H9 (cell line): Measurements from ENCODE around the gene FAM240A. TPM values are rescaled to one million over a fixed set of nuclear protein-coding genes. Genes with fewer than 3 reads are reported as not detected.

Experiments used
- DNase-seq: peaks from one replicate; pipeline ENCODE4 v3.0.0-alpha.2; 2017
- H2AFZ ChIP-seq: one replicate; pipeline ENCODE4 v1.6.1; 2013; ENCODE audit warnings: mild to moderate bottlenecking, low read length, control low read depth, moderate library complexity
- H2AK5ac ChIP-seq: 2 replicates; pipeline ENCODE4 v1.6.1; 2013; ENCODE audit warnings: low read length, control low read depth, mixed read lengths; ENCODE audit not compliant: insufficient read length
- H2BK120ac ChIP-seq: one replicate; pipeline ENCODE4 v1.6.1; 2013; ENCODE audit warnings: low read depth, mild to moderate bottlenecking, low read length, control low read depth, inconsistent platforms; ENCODE audit not compliant: poor library complexity, severe bottlenecking
- H2BK12ac ChIP-seq: 2 replicates; pipeline ENCODE4 v1.6.1; 2013; ENCODE audit warnings: low read length, control low read depth, mixed read lengths, low read depth; ENCODE audit not compliant: insufficient read length
- H2BK15ac ChIP-seq: 2 replicates; pipeline ENCODE4 v1.6.1; 2013; ENCODE audit warnings: low read depth, low read length, control low read depth
- H2BK20ac ChIP-seq: one replicate; pipeline ENCODE4 v1.6.1; 2013; ENCODE audit warnings: low read depth, mild to moderate bottlenecking, low read length, control low read depth, inconsistent platforms; ENCODE audit not compliant: poor library complexity, severe bottlenecking
- H2BK5ac ChIP-seq: 2 replicates; pipeline ENCODE4 v1.6.1; 2013; ENCODE audit warnings: low read length, control low read depth, mixed read lengths; ENCODE audit not compliant: insufficient read length
- H3K14ac ChIP-seq: 2 replicates; pipeline ENCODE4 v1.6.1; 2013; ENCODE audit warnings: low read length, control low read depth; ENCODE audit not compliant: insufficient read depth
- H3K18ac ChIP-seq: 2 replicates; pipeline ENCODE4 v1.6.1; 2013; ENCODE audit warnings: low read depth, mild to moderate bottlenecking, mixed read lengths, low read length, control low read depth; ENCODE audit not compliant: insufficient read length
- H3K23ac ChIP-seq: 2 replicates; pipeline ENCODE4 v1.6.1; 2013; ENCODE audit warnings: low read length, control low read depth, mixed read lengths, low read depth; ENCODE audit not compliant: insufficient read length
- H3K23me2 ChIP-seq: 2 replicates; pipeline ENCODE4 v1.6.1; 2013; ENCODE audit warnings: low read depth, mild to moderate bottlenecking, mixed read lengths, low read length, control low read depth; ENCODE audit not compliant: insufficient read length, poor library complexity, severe bottlenecking
- H3K27ac ChIP-seq: 2 replicates; pipeline ENCODE4 v1.5.1; 2013; ENCODE audit warnings: low read length, control low read depth, mixed read lengths, low read depth; ENCODE audit not compliant: insufficient read length
- H3K27me3 ChIP-seq: 2 replicates; pipeline ENCODE4 v1.6.1; 2013; ENCODE audit warnings: low read length, control low read depth, inconsistent platforms; ENCODE audit not compliant: insufficient read depth
- H3K4ac ChIP-seq: 2 replicates; pipeline ENCODE4 v1.6.1; 2013; ENCODE audit warnings: low read depth, mild to moderate bottlenecking, control low read depth, inconsistent platforms, low read length, moderate library complexity
- H3K4me1 ChIP-seq: 2 replicates; pipeline ENCODE4 v1.6.1; 2013; ENCODE audit warnings: low read length, control low read depth, inconsistent platforms; ENCODE audit not compliant: insufficient read depth
- H3K4me2 ChIP-seq: 2 replicates; pipeline ENCODE4 v1.6.1; 2013; ENCODE audit warnings: low read length, control low read depth, mixed read lengths; ENCODE audit not compliant: insufficient read length, insufficient read depth
- H3K56ac ChIP-seq: 2 replicates; pipeline ENCODE4 v1.6.1; 2013; ENCODE audit warnings: low read depth, mild to moderate bottlenecking, mixed read lengths, low read length, control low read depth; ENCODE audit not compliant: insufficient read length
- H3K79me1 ChIP-seq: 2 replicates; pipeline ENCODE4 v1.6.1; 2013; ENCODE audit warnings: low read depth, mild to moderate bottlenecking, moderate library complexity, low read length, control low read depth, inconsistent platforms; ENCODE audit not compliant: insufficient read depth, poor library complexity, severe bottlenecking
- H3K79me2 ChIP-seq: 2 replicates; pipeline ENCODE4 v1.6.1; 2013; ENCODE audit warnings: low read length, control low read depth, inconsistent platforms; ENCODE audit not compliant: insufficient read depth
- H3K9ac ChIP-seq: 2 replicates; pipeline ENCODE4 v1.6.1; 2013; ENCODE audit warnings: low read length, control low read depth, mixed read lengths; ENCODE audit not compliant: insufficient read length; ENCODE audit errors: extremely low read depth
- H3K9me3 ChIP-seq: one replicate; pipeline ENCODE4 v1.6.1; 2013; ENCODE audit warnings: low read depth, low read length, inconsistent platforms; ENCODE audit not compliant: control insufficient read depth
- H3T11ph ChIP-seq: one replicate; pipeline ENCODE4 v1.6.1; 2013; ENCODE audit warnings: mild to moderate bottlenecking, low read length, control low read depth, inconsistent platforms
- H4K20me1 ChIP-seq: one replicate; pipeline ENCODE4 v1.6.1; 2013; ENCODE audit not compliant: control insufficient read depth, insufficient read length, insufficient read depth
- H4K5ac ChIP-seq: 2 replicates; pipeline ENCODE4 v1.6.1; 2013; ENCODE audit warnings: low read depth, mild to moderate bottlenecking, mixed read lengths, low read length, control low read depth; ENCODE audit not compliant: insufficient read length
- H4K8ac ChIP-seq: replicated peaks from 2 replicates; pipeline ENCODE4 v1.6.1; 2013; ENCODE audit warnings: low read length, control low read depth, mixed read lengths, low read depth; ENCODE audit not compliant: insufficient read length
- H4K91ac ChIP-seq: 2 replicates; pipeline ENCODE4 v1.6.1; 2013; ENCODE audit warnings: low read depth, mild to moderate bottlenecking, moderate library complexity, mixed read lengths, low read length, control low read depth; ENCODE audit not compliant: insufficient read length
- H3K27ac Mint-ChIP-seq, 3 experiments: 2 replicates in 2 of 3; 3 replicates in 1 of 3; pipeline ENCODE4 v1.8.0; 2020 to 2021; ENCODE audit warnings: mixed read lengths in 3 of 3, mild to moderate bottlenecking in 1 of 3, moderate library complexity in 1 of 3
- H3K27me3 Mint-ChIP-seq: 2 replicates; pipeline ENCODE4 v1.8.0; 2021; ENCODE audit warnings: low read depth, mild to moderate bottlenecking, moderate library complexity, mixed read lengths
- H3K36me3 Mint-ChIP-seq, 3 experiments: 2 replicates in 2 of 3; 3 replicates in 1 of 3; pipeline ENCODE4 v1.8.0; 2020 to 2021; ENCODE audit warnings: low read depth in 3 of 3, mixed read lengths in 3 of 3; ENCODE audit not compliant: insufficient read depth in 1 of 3
- H3K4me1 Mint-ChIP-seq, 2 experiments: 2 replicates each; pipeline ENCODE4 v1.8.0; 2020; ENCODE audit warnings: mixed read lengths in 2 of 2
- H3K4me3 Mint-ChIP-seq, 2 experiments: 2 replicates in 1 of 2; 3 replicates in 1 of 2; pipeline ENCODE4 v1.8.0; 2020 to 2021; ENCODE audit warnings: mild to moderate bottlenecking in 2 of 2, mixed read lengths in 2 of 2, moderate library complexity in 1 of 2
- H3K9me3 Mint-ChIP-seq, 2 experiments: 2 replicates in 1 of 2; 3 replicates in 1 of 2; pipeline ENCODE4 v1.8.0; 2020; ENCODE audit warnings: mild to moderate bottlenecking in 2 of 2, mixed read lengths in 2 of 2, moderate library complexity in 1 of 2
- WGBS: extraction: QIAGEN DNeasy Blood & Tissue Kit; methylation state at CpG from one replicate; pipeline ENCODE4 v1.1.7; 2013; ENCODE audit warnings: missing lambda C conversion rate, low lambda C conversion rate, mixed read lengths; ENCODE audit not compliant: insufficient read length; ENCODE audit errors: extremely low coverage; 5-methylcytosine and 5-hydroxymethylcytosine counted together
- total RNA-seq: library from RNA; stranded (reverse); gene quantifications from 2 replicates; pipeline ENCODE4 v1.2.1, GENCODE V29; 2021
- TF ChIP-seq, protein P1 (sequence below): fragments of 200-600 bp; sonication (generic); conservative IDR thresholded peaks from 3 replicates; pipeline ENCODE4 v1.8.0; 2021; ENCODE audit warnings: antibody characterized with exemption, mild to moderate bottlenecking

Gene FAM240A
- total RNA-seq, 1 experiment from 2014 or later = 0.11 TPM

DNA sequence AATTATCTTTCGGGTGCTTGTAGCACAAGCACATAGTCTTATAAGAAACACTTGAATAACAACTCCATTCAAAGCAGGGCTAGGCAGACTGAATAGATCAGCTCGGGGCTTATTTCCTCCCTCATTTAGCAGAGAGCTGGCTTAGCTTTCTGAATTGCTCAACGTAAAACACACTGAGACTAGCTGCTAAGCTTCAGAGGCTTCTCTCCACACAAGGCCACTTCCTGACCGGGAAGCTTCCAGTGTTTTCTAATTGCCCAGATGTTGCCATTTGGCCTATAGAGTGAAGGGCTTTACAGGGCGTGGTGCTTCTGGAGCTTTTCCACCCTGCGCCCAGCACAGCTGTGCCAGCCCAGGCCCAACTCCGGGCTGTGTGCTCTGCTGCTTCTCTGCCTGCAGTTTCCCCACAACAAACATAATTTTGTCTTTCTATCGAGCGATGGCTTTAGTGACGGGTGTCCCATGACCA is 16.6 kb downstream of the FAM240A start:
- Histone ChIP-seq H3K14ac (peak overlapping the region; percentile 32), H3K79me2 (no peaks in the 10 kb centered on the region), H2BK12ac (peak overlapping the region; percentile 19), H3K9ac (no peak overlapping the region), H3K4me2 (no peak overlapping the region), H3K18ac (no peak overlapping the region), H3K79me1 (no peaks in the 10 kb centered on the region), H2BK15ac (no peak overlapping the region), H3K23ac (no peak overlapping the region), H3K4me1 (peaks cover 9% of the 10 kb centered on the region; the same call in 1 of the 2 replicates), H4K8ac (no peak overlapping the region), H2BK20ac (no peak overlapping the region), H4K20me1 (no peaks in the 10 kb centered on the region), H2BK120ac (no peak overlapping the region), H2AK5ac (no peak overlapping the region), H2AFZ (no peak overlapping the region), H3K56ac (no peak overlapping the region), H2BK5ac (no peak overlapping the region), H3K23me2 (no peaks in the 10 kb centered on the region), H3T11ph (no peak overlapping the region), H3K4ac (no peak overlapping the region), H4K5ac (no peak overlapping the region), H3K27ac (no peak overlapping the region), H4K91ac (no peak overlapping the region), H3K9me3 (no peaks in the 10 kb centered on the region), H3K27me3 (no peaks in the 10 kb centered on the region)
- H3K36me3 Mint-ChIP-seq = no peaks in the 10 kb centered on the region
- peak overlapping the region; percentile 21 to 55; a peak in 1 of 5 replicates for H3K4me3 Mint-ChIP-seq
- TF ChIP-seq, protein P1, sequence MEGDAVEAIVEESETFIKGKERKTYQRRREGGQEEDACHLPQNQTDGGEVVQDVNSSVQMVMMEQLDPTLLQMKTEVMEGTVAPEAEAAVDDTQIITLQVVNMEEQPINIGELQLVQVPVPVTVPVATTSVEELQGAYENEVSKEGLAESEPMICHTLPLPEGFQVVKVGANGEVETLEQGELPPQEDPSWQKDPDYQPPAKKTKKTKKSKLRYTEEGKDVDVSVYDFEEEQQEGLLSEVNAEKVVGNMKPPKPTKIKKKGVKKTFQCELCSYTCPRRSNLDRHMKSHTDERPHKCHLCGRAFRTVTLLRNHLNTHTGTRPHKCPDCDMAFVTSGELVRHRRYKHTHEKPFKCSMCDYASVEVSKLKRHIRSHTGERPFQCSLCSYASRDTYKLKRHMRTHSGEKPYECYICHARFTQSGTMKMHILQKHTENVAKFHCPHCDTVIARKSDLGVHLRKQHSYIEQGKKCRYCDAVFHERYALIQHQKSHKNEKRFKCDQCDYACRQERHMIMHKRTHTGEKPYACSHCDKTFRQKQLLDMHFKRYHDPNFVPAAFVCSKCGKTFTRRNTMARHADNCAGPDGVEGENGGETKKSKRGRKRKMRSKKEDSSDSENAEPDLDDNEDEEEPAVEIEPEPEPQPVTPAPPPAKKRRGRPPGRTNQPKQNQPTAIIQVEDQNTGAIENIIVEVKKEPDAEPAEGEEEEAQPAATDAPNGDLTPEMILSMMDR = no peak
- no CpG with 5 or more reads among the region's 10 CpGs for WGBS
- peaks cover 42 to 52% of the 10 kb centered on the region in 2 experiments for H3K4me1 Mint-ChIP-seq
- H3K9me3 Mint-ChIP-seq = peaks cover 0 to 4% of the 10 kb centered on the region in 2 experiments; a peak in 1 of 5 replicates
- peaks cover 3% of the 10 kb centered on the region for H3K27me3 Mint-ChIP-seq
- no peak for DNase-seq
- H3K27ac Mint-ChIP-seq = peak overlapping the region; percentile 19 to 51 (median 30); a peak in 4 of 7 replicates
